Calu3 (cell line): ENCODE results near the gene HSPB1. TPM values are rescaled to one million over a fixed set of nuclear protein-coding genes. Genes with fewer than 3 reads are reported as not detected.
A peak's percentile ranks its signal among the peaks of the same experiment; 100 is the strongest.
"Not testable (repeated sequence)": the region's sequence is repeated elsewhere in the genome, so short reads cannot be mapped to it uniquely, and the experiment has no call there.

ENCODE experiments used
- BruUV-seq: library from RNA; stranded (reverse); fragments of 400-500 nt; replicated peaks from 2 replicates; lab custom pipeline; 2021; lab: Mats Ljungman, UMichigan
- CTCF ChIA-PET: fragments of 300-600 bp; sonication (Branson Sonifier 250); formaldehyde crosslinking; loops from one replicate; lab custom pipeline; 2022; ENCODE audit warnings: antibody characterized with exemption; lab: Charles Lee
- DNase-seq: peaks from one replicate; pipeline ENCODE4 v3.0.0; 2022
- H3K27ac Mint-ChIP-seq: one replicate; pipeline ENCODE4 v1.8.0; 2022; ENCODE audit warnings: mixed read lengths; ENCODE audit not compliant: unreplicated experiment
- H3K27me3 Mint-ChIP-seq: one replicate; pipeline ENCODE4 v1.8.0; 2022; ENCODE audit warnings: mixed read lengths; ENCODE audit not compliant: unreplicated experiment
- H3K36me3 Mint-ChIP-seq: one replicate; pipeline ENCODE4 v1.8.0; 2022; ENCODE audit warnings: mild to moderate bottlenecking, moderate library complexity, mixed read lengths; ENCODE audit not compliant: insufficient read depth, unreplicated experiment
- H3K4me1 Mint-ChIP-seq: one replicate; pipeline ENCODE4 v1.8.0; 2022; ENCODE audit warnings: mild to moderate bottlenecking, low read depth, mixed read lengths; ENCODE audit not compliant: unreplicated experiment
- H3K4me3 Mint-ChIP-seq: one replicate; pipeline ENCODE4 v1.8.0; 2022; ENCODE audit warnings: mild to moderate bottlenecking, low read depth, moderate library complexity, mixed read lengths; ENCODE audit not compliant: unreplicated experiment
- H3K9me3 Mint-ChIP-seq: one replicate; pipeline ENCODE4 v1.8.0; 2022; ENCODE audit warnings: low read depth, mixed read lengths; ENCODE audit not compliant: unreplicated experiment
- intact Hi-C: fragments of 100-400 bp; cut with micrococcal nuclease; formaldehyde crosslinking; loops from one replicate; pipeline ENCODE4 v1.10.0; 2022; ENCODE audit not compliant: unreplicated experiment
- total RNA-seq: library from RNA; stranded (reverse); gene quantifications from 2 replicates; pipeline ENCODE4 v1.2.3, GENCODE V29; 2022
- TF ChIP-seq, protein P1 (sequence below): fragments of 200-600 bp; IDR thresholded peaks from one replicate; pipeline ENCODE4 v1.8.0; 2022; ENCODE audit warnings: antibody characterized with exemption; ENCODE audit not compliant: unreplicated experiment

The HSPB1 gene
- total RNA-seq, 1 experiment from 2014 or later, result 72.7 TPM

DNA sequence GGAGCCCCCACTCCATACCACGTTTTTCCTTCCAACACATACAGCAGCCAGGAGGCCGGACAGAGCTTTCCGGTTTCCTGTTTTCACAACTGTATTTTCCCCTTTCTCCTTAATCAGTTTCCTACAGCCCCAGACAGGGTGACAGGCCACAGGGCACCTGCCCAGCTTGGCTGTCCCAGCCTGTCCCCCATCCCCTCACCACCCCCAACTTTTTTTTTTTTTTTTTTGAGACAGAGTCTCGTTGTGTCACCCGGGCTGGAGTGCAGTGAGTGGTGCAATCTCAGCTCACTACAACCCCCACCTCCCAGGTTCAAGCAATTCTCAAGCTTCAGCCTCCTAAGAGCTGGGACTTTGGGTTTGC, 10.3 kb upstream of the HSPB1 start:
- CTCF ChIA-PET, result interaction anchor here (0.6 to 2.0 kb wide), 7 partner anchors 9 to 29 kb away, joined by 3 to 26 read pairs (median 4); no protein-coding TSS in a partner anchor
- peaks cover 27% of the 10 kb centered on the region for H3K4me1 Mint-ChIP-seq
- H3K4me3 Mint-ChIP-seq, result peak overlapping the region; percentile 48
- H3K27me3 Mint-ChIP-seq, result no peaks in the 10 kb centered on the region
- TSS peak; percentile 72 for BruUV-seq
- intact Hi-C loops, result no loop called here
- H3K36me3 Mint-ChIP-seq, result peaks cover 29% of the 10 kb centered on the region
- no peaks in the 10 kb centered on the region for H3K9me3 Mint-ChIP-seq
- DNase-seq, result no peak
- TF ChIP-seq, protein P1, sequence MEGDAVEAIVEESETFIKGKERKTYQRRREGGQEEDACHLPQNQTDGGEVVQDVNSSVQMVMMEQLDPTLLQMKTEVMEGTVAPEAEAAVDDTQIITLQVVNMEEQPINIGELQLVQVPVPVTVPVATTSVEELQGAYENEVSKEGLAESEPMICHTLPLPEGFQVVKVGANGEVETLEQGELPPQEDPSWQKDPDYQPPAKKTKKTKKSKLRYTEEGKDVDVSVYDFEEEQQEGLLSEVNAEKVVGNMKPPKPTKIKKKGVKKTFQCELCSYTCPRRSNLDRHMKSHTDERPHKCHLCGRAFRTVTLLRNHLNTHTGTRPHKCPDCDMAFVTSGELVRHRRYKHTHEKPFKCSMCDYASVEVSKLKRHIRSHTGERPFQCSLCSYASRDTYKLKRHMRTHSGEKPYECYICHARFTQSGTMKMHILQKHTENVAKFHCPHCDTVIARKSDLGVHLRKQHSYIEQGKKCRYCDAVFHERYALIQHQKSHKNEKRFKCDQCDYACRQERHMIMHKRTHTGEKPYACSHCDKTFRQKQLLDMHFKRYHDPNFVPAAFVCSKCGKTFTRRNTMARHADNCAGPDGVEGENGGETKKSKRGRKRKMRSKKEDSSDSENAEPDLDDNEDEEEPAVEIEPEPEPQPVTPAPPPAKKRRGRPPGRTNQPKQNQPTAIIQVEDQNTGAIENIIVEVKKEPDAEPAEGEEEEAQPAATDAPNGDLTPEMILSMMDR, result no peak
- H3K27ac Mint-ChIP-seq, result peak overlapping the region; percentile 83

DNA sequence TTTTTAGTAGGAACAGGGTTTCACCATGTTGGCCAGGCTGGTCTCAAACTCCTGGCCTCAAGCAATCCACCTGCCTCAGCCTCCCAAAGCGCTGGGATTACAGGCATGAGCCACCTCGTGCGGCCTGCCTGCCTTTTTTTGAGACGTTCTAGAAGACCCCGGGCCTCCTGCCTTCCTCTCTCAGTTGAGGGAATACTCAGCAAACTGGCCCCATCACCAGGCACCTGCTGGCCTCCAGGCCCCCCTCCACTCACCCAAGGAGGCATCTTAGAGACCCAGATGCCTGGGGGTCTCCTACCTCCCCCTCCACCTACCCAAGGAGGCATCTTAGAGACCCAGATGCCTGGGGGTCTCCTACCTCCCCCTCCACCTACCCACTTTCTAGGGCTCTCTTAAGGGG, 9.6 kb upstream of the HSPB1 start:
- H3K4me3 Mint-ChIP-seq, H3K27ac Mint-ChIP-seq, intact Hi-C loops, BruUV-seq, H3K9me3 Mint-ChIP-seq, DNase-seq, H3K27me3 Mint-ChIP-seq: not testable (repeated sequence)
- CTCF ChIA-PET, result interaction anchor here (0.6 to 2.0 kb wide), 3 partner anchors 10 to 21 kb away, joined by 3 to 26 read pairs (median 4); no protein-coding TSS in a partner anchor
- Mint-ChIP-seq H3K4me1 (peaks cover 29% of the 10 kb centered on the region), H3K36me3 (peaks cover 29% of the 10 kb centered on the region)

DNA sequence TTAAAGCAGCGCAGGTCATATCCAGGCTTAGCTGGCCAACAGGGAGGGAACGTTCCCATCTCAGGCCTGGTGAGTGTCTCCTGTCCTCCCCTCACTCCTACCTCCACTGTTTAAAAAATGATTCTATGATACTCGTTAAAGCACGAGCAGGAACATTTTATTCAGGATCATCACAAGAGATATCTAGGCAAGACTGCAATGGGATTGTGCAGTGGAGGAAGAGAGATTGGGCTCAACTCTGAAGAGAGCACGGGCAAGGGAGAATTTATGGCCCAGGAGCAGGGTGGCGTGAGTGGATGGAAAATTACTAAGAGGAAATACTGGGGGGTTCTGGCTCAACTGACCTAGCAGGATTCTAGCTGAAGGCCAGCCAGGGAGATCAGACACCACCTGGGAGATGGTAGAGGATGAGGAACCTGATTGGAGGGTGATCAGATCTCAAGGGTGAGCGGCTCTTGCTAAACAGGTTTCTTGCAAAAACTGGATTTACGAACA, 9.0 kb upstream of the HSPB1 start:
- no peak overlapping the region for H3K4me3 Mint-ChIP-seq
- peak overlapping the region; percentile 22 for H3K27ac Mint-ChIP-seq
- CTCF ChIA-PET, result no interaction called here

DNA sequence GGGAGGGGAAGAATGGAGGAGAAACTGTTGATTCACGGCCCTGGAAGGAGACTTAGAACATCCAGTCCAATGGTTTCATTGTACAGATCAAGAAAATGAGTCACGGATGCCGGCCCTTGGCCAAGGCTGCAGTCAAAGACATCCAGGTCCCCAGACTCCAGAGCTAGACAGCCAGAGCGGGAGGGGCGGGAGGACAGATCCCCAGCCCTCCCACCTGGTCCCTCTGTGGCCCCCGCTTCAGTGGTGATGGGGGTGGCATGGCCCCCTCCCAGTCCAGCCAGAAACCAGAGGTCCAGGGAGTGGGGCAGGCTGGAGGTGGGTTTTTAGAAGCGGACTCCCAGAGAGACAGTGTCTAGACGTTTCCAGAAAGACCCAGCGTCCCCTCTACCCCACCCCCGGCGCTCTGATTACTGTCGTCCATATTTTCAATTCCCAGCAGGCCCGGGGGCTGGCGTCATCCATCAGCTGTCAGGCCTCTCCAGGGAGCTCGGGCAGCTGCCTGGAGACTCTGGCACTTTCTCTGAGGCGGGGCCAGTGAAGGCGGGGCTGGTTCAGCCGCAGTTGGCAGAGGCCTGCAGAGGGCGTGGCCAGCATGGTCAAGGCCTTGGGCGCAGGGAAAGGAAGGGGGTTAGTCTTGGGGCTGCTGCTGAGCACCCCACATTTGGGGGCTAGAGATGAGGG, 8.0 kb upstream of the HSPB1 start:
- intact Hi-C loops, result no loop called here
- no peak overlapping the region for H3K4me3 Mint-ChIP-seq
- BruUV-seq, result no TSS peak
- no peaks in the 10 kb centered on the region for H3K9me3 Mint-ChIP-seq
- H3K36me3 Mint-ChIP-seq, result peaks cover 29% of the 10 kb centered on the region
- CTCF ChIA-PET, result interaction anchor here (1.0 kb wide), 1 partner anchor 20 kb away, joined by 5 read pairs; no protein-coding TSS in a partner anchor
- peaks cover 29% of the 10 kb centered on the region for H3K4me1 Mint-ChIP-seq
- H3K27ac Mint-ChIP-seq, result peak overlapping the region; percentile 50
- peak; percentile 81 for DNase-seq
- TF ChIP-seq, protein P1, result no peak
- no peaks in the 10 kb centered on the region for H3K27me3 Mint-ChIP-seq

More for the DNA sequence above, 9.0 kb upstream of the HSPB1 start:
- Mint-ChIP-seq H3K36me3 (peaks cover 29% of the 10 kb centered on the region), H3K4me1 (peaks cover 29% of the 10 kb centered on the region), H3K27me3 (no peaks in the 10 kb centered on the region), H3K9me3 (no peaks in the 10 kb centered on the region)
- TF ChIP-seq, protein P1, result no peak
- DNase-seq, result no peak
- intact Hi-C loops, result no loop called here
- no TSS peak for BruUV-seq
